Vagina (tissue), 2 donors: ENCODE results near the gene SCN5A.

Source experiments
- POLR2A ChIP-seq, 2 donors: fragments of 450-650 bp; IDR thresholded peaks; one replicate each; pipeline ENCODE4 v1.6.1; 2017; ENCODE audit warnings: antibody characterized with exemption in 2 of 2, mild to moderate bottlenecking in 2 of 2, moderate library complexity in 2 of 2
- TF ChIP-seq, protein P1 (sequence below), 3 experiments: fragments of 450-650 bp in 2 of 3; fragments of 200-600 bp in 1 of 3; sonication (generic) in 1 of 3; IDR thresholded peaks; one replicate each; pipeline ENCODE4 v1.5.1; 2017 to 2019; ENCODE audit warnings: antibody characterized with exemption in 3 of 3, mild to moderate bottlenecking in 2 of 3, moderate library complexity in 2 of 3

DNA sequence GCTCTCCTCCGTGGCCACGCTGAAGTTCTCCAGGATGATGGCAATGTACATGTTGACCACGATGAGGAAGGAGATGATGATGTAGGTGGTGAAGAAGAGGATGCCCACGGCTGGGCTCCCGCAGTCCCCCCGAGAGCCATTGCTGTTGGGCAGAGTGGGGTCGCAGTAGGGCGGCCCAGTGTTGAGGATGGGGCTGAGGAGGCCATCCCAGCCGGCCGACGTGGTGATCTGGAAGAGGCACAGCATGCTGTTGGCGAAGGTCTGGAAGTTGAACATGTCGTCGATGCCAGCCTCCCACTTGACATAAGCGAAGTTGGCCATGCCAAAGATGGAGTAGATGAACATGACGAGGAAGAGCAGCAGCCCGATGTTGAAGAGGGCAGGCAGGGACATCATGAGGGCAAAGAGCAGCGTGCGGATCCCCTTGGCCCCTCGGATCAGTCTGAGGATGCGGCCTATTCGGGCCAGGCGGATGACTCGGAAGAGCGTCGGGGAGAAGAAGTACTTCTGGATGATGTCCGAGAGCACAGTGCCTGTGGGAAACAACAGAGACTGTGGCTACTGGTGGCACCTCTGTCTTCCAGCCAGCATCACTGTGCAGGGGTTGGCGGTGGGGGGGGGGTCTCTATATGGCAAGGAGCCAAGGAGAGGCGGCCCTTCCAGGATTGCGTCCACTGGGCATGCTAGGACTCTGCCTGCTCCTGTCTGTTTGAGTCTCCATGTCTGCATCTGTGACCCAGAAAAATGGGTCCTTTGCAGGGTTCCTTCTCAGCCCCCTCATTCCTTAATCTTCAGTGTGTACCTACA, 98.3 kb downstream of the SCN5A start:
- TF ChIP-seq, protein P1, sequence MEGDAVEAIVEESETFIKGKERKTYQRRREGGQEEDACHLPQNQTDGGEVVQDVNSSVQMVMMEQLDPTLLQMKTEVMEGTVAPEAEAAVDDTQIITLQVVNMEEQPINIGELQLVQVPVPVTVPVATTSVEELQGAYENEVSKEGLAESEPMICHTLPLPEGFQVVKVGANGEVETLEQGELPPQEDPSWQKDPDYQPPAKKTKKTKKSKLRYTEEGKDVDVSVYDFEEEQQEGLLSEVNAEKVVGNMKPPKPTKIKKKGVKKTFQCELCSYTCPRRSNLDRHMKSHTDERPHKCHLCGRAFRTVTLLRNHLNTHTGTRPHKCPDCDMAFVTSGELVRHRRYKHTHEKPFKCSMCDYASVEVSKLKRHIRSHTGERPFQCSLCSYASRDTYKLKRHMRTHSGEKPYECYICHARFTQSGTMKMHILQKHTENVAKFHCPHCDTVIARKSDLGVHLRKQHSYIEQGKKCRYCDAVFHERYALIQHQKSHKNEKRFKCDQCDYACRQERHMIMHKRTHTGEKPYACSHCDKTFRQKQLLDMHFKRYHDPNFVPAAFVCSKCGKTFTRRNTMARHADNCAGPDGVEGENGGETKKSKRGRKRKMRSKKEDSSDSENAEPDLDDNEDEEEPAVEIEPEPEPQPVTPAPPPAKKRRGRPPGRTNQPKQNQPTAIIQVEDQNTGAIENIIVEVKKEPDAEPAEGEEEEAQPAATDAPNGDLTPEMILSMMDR (IDR thresholded peaks at IDR 0.05) = no peak
- TF ChIP-seq POLR2A (IDR thresholded peaks at IDR 0.05) = no peak
